AG10803 (cell line): ENCODE data around the gene SLC44A1.

Source experiments
- DNase-seq: peaks from one replicate; pipeline ENCODE4 v3.0.0; 2010; ENCODE audit warnings: low read depth
- H3K4me3 ChIP-seq: 2 replicates; pipeline ENCODE4 v1.5.1; 2011; ENCODE audit warnings: mild to moderate bottlenecking, low read length, control low read depth
- CTCF ChIP-seq: conservative IDR thresholded peaks from 2 replicates; pipeline ENCODE4 v1.5.1; 2011; ENCODE audit warnings: mild to moderate bottlenecking, low read length, control low read depth, inconsistent platforms

Gene SLC44A1

GRCh38 chr9:105341434-105342146, 97.1 kb downstream of the SLC44A1 start:
- TF ChIP-seq CTCF: no peak
- peak; percentile 52 for DNase-seq
- H3K4me3 ChIP-seq: peak overlapping the region; percentile 21

- peak overlapping the region; percentile 21 for H3K4me3 ChIP-seq
- DNase-seq: no peak
Measured at GRCh38 chr9:105342147-105342505, 97.7 kb downstream of the SLC44A1 start.

GRCh38 chr9:105344283-105344682, 99.8 kb downstream of the SLC44A1 start:
- peak; percentile 56 for DNase-seq
- no peak overlapping the region for H3K4me3 ChIP-seq
- TF ChIP-seq CTCF: no peak

More at GRCh38 chr9:105342147-105342505, 97.7 kb downstream of the SLC44A1 start:
- TF ChIP-seq CTCF: no peak

- no peak for TF ChIP-seq CTCF
- H3K4me3 ChIP-seq: no peak overlapping the region
- DNase-seq: no peak
Measured at GRCh38 chr9:105345626-105346025, 101.2 kb downstream of the SLC44A1 start.

GRCh38 chr9:105346273-105346672, 101.8 kb downstream of the SLC44A1 start:
- TF ChIP-seq CTCF: no peak
- no peak for DNase-seq

GRCh38 chr9:105354448-105354847, 110.0 kb downstream of the SLC44A1 start:
- TF ChIP-seq CTCF: no peak
- H3K4me3 ChIP-seq: no peak overlapping the region

More at GRCh38 chr9:105346273-105346672, 101.8 kb downstream of the SLC44A1 start:
- no peak overlapping the region for H3K4me3 ChIP-seq

GRCh38 chr9:105355781-105356180, 111.3 kb downstream of the SLC44A1 start:
- TF ChIP-seq CTCF: no peak
- no peak overlapping the region for H3K4me3 ChIP-seq
- no peak for DNase-seq

More at GRCh38 chr9:105354448-105354847, 110.0 kb downstream of the SLC44A1 start:
- no peak for DNase-seq
